NCI-H1694 treated with DMSO at 0.1 percent for 48 hours (cell line): ENCODE results near the gene TMEM238L.

Experiments
- DNase-seq: peaks from one replicate; lab custom pipeline; 2025; lab: John Stamatoyannopoulos, UW

The TMEM238L gene

DNA sequence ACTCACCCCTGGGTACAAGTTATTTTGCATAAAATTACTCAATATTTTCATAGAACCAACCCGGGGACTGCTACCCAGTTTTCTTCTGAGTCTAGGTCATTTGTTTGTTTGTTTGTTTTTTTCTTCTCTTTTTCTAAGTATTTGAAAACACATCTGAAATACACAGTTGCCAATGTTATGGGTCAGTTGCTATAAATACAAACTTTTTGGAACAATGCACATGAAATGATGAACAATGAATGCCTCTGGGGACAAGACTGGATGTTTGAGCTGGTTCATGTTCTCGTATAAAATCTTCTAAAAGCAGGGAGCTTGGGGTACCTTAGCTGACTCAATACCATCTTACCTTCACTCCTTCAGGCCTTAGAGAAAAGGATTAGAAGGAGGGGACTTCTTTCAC is 30.5 kb downstream of the TMEM238L start:
- no peak for DNase-seq

DNA sequence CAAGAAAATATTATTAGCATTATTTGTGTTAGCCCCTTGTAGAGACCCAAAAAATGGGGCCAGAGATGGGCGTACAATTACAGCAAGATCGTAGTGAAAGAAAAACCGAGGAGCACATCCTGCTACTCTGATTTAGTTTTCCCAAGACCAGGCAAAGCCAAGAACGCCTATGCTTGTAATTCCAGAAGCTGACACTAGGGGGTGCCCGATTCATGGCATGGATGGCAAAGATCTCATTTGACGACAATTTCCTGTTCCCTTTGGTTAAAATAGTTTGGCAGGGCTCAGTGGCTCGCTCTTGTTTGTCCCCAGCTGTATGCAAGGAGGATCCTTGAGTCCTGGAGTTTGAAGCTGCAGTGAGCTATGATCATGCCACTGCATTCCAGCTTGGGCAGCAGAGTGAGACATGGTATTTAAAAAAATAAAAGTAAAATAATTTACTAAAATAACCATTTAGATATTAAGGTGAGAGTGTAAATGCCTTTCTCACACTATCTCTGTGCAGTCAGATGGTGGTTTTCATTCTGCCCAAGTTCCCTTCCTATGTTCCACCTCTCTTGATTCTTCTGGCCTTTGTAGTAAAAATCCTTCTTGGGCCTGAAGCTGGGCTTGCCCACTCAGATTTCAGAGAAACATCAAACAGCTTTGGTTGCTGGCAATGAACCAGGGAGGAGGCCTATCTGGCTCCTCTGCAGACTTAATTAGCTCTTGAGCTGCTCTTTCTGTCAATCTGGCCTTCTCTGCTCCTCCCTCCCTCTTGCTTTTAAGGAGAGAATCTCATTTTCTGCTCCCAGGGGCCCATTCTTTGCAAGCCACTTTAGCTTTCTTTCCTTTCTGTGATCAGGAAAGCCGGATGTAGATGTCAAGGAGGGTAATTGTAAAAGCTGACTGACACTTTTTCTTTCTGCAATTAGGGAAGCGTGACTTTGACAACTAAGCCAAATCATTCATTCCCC is 31.2 kb downstream of the TMEM238L start:
- peak; percentile 2 for DNase-seq

DNA sequence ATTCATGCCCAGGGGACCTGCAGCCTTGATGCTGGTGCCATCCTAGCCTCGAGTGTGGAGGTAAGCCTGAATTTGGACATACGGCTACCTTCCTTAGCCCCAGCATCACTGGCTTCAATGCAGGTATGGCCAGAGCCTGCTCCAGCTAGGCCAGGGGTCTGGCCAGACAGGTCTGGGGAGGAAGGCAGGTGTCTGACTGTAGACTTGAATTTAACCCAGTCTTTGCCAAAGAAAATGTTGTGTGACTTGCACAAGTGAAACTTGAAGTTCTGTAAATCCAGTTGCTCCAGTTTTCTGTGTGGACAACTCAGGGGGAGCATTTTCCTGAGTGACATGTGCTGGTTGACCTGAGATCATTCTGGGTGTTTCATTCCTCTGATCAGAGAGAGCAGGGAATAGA is 32.8 kb downstream of the TMEM238L start:
- DNase-seq: no peak

DNA sequence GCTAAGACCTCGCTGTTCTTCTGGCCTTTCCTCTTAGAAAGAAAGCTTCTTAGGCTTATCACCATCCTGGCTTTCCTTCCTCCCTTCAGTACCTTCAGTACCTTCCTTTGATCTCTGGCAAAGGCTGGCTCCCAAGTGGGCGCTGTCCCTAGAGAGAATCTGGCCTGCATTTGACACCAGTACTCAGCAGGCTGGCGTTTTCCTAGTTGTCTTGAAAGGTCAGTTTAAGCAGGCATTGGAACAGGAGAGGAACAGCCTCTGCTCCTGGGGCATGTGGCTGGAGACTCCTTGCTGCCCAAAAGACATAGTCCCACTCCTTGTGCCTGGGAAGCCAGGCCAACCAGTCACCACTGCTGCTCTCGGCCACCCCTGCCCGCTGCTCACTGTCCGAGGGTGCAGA is 34.1 kb downstream of the TMEM238L start:
- no peak for DNase-seq

DNA sequence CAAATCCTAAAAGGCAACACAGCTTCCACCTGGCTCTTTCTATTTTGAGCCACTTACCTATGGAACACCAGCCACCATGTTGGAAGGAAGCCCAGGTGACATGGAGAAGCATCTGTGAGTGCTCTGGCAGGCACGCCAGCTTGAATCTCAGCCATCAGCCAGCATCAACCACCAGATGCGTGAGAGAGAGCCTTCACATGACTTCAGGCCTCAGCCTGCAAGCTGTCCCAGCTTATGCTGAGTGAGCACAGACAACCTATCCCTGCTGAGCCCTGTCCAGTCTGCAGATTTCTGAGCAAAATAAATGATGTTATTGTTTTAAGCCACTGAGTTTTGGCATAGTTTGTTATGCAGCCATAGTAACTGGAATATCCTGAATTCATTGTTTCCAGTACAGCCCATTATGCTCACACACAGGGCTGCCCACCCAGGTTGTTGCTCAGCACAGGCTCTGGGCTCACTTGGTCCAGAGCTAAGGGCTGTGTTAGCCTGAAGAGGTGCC is 35.1 kb downstream of the TMEM238L start:
- DNase-seq: no peak

DNA sequence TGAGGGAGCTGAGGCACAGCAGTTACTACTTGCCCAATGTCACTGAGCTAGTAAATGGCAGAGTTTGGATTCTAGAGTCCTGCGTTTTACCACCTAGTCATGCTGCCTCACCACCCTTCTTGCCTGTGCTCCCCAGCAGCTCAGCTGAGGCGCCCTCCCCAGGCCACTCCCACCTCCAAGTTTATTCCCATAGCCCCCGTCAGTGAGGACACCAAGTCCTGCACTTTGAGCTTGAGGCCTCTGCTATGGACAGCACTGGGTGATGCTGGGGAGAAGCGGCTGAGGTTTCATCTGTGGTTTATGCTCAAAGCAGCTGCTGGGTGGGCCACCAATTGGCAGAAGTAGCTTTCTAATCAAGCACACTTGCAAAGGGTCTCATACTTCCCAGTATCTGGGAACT is 36.7 kb downstream of the TMEM238L start:
- no peak for DNase-seq

DNA sequence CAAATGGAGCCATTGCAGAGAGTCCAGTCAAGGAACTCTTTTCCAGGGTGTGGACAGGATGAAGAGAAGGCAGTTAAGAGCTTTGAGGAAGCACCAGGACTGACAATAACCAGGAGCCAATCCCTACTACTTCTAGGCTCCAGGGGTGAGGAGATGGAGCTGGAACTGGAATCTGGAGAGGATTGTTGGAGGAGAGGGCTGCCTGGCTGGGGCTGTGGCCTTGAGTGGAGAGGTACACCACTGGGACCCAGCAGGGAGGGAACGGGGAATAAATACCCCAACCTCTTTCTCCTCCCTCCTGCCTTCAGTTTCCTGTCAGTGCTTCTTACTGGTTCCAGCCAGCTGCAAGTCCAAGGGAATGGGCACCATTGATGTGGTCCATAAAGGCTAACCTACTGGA is 41.9 kb downstream of the TMEM238L start:
- no peak for DNase-seq

DNA sequence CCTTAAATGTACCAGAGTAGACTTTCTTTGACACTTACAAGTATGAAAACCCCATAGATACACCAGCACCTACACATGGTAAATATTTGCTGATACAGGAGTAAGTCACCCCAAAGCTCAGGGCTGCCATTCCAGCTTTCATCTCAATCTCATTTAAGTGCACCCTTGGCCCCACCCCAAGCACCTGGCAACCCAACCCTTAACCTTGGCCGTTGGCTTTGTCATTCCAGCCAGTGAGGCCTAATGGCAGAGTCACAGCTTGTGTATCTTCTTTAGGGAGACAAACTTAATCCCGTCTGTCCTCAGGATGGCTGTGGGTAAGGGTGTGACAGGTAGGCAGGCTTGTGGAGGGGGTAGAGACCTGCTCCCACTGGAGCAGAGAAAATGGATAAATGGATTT is 42.6 kb downstream of the TMEM238L start:
- DNase-seq: no peak

DNA sequence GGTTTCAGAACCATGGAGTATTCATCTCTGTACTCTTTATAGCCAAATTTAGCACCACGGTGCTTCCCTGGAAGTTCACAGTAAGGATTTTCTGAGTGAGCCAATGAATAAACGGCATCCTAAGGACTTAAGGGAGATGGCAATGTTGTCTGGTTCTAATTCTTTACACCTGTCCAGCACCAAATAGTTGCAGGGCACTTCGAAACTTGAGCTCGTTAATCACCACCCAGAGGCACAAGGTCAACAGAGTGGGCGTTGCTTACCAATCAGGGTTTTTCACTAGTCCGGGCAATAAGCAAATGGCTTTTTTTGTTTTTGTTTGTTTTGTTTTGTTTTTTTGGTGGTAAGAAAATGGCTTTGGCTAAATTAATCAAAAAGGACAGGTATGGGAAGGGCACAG is 45.8 kb downstream of the TMEM238L start:
- DNase-seq: no peak

DNA sequence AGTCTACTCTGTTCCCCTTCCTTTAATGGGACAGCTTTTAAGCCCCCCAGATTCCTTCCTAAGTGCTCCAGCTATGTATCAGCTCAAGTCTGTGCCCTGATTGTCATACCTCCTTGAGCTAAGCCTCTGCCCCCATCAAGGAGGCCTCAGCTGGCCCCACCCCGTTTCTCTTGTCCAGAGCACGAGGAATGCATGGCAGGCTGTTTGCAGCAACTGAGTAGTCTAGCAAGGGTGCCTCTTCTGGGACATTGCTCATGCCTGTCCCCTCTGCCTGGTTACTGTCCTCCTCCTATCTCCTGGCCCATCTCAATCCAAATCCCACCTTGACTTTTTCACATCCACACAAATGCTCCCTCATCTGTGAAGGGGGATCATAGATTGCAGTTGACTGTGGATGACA is 46.3 kb downstream of the TMEM238L start:
- DNase-seq: no peak

DNA sequence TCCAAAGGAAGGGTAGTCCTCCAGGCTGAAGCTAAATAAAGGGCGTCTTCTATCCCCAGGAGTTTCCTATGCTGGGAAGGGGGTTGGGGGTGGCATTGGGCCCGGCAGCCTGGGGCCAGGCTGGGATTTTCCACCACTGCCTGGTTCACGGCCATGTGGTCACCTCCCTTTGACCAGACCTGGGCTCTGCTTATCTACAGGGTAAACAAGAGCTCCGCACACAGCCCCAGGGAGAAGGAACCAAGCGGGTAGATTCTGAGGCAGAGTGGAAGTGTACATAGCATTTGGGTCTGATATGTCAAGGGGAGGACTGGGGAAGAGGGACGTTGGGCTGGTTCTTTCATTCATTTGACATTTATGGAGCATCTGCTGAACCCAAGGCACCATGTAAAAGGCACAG is 46.8 kb downstream of the TMEM238L start:
- no peak for DNase-seq

DNA sequence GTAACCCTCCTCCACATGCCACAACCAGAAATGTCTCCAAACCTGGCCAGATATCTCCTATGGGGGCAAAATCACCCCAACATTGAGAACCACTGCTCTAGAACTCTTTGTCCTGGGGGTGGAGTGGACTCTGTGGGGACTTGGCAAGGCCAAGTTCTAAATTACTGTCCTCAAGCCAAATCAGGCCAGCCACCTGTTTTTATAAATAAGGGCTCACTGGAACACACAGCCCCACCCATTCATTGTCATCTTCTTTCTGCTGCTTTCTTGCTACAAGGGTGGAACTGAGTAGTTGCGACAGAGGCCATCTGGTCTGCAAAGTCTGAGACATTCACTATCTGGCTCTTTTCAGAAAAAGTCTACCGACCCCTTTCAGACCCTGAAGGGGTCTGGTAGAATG is 47.3 kb downstream of the TMEM238L start:
- DNase-seq: no peak

DNA sequence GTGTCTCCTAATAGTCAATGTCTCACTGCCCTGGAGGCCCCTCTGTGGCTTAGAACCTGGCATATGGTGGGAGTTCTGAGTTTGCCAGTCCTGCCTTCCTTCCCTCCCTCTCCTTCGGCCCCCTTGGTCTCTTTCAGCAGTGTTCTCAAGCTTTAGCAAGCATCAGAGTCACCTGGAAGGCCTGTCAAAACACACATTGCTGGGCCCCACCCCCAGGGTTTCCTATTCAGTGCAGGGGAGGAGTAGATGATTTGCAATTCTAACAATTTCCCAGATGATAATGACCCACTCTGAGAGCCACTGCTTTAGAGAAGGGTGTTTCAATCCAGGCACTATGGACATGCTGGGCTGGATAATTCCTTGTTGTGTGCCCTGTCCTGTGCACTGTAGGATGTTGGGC is 47.7 kb downstream of the TMEM238L start:
- no peak for DNase-seq

DNA sequence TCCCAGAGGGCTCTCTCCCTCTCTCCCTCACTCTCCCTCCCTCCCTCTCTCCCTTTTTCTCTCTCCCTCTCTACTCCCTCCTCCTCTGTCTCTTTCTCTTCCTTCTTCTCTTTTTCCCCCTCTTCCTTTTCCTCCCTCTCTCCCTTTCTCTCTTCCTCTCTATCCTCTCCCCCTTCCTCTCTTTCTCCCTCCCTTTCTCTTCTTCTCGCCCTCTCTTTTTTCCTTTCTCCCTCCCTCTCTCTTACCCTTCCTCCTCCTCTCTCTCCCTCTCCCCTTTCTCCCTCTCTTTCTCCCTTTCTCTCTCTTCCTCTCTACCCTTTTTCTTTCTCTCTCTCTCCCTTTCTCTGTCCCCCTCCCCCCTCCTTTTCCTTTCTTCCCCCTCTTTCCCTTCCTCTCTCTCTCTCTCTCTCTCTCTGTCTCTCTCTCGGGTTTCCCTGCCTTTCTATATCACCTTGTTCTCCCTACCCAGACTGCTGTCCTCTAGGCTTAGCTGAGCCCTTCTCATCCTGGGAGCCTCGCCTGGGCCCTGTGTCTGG is 48.2 kb downstream of the TMEM238L start:
- DNase-seq: no peak

DNA sequence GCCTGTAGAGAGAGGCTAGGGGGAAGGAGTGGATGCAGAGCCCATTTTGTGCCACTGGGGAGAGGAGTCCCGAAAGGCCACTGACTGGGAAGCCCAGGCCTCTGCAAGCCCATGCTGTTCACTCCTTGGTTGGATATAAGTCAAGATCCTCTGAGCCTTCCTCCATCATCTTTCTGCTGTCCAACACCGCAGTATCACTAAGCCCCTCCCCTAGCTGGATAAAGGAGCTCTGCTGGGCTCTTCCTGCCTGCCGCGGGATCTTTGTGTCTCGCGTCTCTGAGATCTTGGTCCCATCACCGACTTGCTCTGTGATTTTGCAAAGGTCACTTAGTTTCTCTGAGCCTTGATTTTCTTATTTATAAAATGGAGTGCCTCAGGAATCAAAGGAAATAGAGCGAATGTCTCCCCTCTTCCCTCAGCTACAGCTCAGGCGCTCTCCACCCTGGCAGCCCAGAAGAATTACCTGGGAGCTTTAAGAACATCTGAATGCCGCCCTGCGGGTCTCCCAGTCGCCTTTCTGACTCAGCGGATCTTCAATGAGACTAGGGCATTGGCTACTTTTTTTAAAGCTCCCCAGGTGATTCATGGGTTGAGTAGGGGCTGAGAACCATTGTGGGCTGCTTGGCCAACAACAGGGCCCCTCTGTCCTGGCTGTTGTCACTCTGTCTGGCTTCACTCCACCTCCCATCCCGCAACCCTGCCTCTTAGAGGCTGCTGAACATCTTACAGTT is 48.9 kb downstream of the TMEM238L start:
- no peak for DNase-seq

DNA sequence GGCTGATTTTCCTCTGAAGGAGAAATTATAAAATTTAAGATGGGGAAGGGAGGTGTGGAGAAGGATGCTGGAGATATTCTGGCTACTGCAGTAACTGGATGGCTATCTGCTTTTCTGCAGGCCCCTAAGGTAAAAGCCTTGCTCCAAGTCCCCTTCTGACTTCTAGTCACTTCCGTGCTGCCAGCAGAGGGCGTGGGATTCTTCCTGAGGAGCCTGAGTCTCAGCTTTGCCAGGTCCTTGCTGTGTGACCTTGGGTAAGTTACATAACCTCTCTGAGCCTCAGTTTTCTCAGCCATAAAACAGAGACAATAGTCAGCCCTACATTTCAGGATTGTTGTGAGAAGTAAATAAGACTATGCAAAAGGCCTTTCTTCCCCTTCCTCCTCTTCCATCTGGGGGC is 49.8 kb downstream of the TMEM238L start:
- no peak for DNase-seq

DNA sequence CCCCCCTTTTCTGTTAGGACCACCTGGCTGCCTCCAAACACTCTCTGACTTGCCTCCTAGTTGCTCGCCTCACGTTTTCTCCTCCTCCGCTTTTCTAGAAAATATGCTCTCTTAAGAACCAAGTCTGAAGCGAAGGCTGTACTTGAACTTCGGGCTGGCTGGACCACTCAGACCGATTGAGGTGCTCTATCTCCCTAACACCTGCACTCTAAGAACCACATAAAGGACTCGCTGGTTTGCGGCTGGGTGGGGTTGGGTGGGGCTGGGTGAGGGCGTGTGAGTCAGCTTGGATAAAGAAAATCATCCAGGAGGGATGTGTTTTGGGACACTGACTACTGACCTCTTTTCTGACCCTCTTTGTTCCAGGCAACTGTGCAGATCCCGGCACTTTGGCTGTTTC is 51.2 kb downstream of the TMEM238L start:
- DNase-seq: no peak

DNA sequence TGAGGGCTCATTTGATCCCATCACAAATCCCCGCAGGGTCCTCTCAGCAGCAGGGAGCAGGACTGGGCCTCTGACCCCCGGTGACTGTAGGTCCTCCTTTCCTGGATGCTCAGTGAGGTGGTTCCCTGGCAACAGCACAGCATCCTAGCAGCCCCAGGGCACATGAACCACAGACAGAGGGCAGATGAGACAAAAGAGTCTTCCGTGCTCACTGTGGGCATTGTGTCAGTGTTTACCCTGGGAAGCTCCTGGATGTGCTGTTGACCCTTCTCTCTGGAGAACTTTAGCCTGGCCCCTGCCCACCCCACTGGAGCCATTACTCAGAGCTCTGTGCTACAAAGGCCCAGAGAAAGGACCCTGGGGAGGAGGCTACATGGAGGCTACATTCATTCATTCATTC is 52.3 kb downstream of the TMEM238L start:
- no peak for DNase-seq

DNA sequence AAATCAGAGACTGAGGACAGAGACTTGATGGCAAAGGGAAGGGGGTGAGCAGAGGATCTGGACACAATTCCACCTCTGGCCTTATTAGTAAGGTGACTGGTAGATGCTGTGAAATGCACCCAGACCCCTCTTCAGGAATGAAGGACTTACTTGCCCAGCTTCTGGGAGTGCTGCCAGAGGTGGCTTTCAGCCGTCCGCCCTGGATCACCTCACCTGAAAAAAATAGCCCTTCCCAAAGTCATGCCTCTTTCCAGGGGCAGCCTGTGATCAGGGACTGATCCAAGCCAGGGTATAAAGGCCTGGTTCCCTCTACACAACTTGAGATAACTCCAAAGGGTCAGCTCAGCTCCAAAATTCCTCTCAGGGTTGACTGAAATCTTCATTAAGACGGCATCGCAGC is 53.7 kb downstream of the TMEM238L start:
- no peak for DNase-seq

DNA sequence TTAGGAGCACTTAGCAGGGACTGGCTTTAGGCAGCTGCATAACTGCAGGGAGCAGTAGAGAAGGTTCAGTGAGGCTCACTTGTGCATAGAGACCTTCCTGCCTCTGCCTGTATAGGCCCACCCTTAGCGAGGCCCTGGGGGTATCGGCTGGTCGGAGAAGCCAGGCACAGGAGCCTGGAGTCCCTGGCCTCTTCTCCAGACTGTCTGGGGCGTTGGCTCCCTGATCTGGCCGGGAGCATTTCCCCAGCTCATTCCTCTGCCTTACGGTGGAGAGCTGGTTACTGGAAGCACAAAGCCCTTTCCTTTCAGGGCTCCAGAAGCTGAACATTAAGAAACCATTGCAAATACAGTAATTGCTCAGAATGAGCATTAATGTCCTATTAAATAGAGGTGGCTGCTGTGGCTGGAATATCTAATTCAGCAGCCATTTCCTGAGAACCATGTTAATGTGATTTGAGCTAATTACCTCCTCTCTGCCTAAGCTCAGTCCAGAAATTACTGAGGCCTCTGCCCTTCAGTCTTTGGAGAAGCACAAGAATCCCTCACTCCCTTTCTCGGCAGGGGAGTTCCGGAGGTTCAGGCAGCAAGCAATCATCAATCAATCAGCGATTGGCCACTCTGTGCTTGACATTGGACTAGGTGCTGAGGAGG is 55.2 kb downstream of the TMEM238L start:
- no peak for DNase-seq

DNA sequence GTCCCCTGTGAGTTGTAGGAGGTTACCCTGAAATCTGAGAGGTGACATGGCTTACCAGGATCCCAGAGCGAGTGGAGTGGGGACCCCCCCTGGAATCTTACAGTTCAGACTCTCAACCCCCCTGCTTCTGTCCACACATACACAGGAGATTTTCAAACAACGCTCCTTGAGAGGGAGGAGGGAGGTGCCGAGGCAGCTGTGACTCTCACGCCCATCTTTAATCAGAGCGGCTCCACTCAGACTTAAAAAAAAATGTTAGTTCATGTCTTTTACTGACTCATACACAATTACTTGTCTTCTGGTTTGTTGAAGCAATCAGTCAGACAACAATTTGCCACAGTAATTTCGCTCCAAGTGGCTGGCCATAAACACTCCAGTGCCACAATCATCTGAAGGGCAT is 58.7 kb downstream of the TMEM238L start:
- no peak for DNase-seq
